Measurements from ENCODE around the gene AMER3.

AMER3 gene

DNA sequence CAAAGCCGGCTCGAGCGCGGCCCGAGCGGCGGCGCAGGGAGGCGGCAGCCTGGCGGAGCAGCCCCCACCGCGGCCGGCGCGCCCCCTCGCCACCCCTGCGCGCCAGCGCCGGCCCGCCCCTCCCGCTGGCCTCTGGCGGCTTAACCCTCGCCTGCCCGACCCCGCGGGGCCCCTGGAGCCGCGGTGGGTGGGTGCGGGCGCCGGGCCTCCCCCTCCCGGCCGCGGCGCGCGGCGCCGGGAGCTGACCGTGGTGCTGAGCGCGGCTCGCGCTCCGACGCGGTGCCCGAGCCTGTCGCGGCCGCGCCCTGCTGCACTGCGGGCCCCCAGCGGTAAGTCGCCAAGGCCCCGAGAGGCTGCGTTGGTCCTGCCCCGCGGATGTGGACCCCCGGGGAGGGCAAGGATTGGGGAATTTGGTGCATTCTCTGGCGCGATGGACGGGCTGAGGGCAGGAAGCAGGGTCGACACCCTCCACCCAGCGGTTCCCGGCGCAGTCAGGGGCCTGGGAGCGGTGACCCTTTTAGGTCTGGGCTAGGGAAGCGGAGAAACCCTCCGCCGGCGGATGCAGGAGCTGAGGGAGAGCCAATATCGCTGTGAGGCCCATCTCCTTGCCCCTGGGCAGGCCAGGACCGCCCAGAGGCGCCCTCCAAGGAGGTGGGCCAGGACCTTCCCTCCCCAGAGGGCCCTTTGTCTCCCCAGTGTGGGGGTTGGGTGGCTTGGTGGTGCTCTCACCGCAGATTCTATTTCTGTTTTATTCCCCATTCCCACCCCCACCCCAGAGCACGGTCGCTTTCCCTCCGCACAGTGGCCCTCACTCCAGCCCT, 923 bp downstream of the AMER3 start:
- DNase-seq = no peak

DNA sequence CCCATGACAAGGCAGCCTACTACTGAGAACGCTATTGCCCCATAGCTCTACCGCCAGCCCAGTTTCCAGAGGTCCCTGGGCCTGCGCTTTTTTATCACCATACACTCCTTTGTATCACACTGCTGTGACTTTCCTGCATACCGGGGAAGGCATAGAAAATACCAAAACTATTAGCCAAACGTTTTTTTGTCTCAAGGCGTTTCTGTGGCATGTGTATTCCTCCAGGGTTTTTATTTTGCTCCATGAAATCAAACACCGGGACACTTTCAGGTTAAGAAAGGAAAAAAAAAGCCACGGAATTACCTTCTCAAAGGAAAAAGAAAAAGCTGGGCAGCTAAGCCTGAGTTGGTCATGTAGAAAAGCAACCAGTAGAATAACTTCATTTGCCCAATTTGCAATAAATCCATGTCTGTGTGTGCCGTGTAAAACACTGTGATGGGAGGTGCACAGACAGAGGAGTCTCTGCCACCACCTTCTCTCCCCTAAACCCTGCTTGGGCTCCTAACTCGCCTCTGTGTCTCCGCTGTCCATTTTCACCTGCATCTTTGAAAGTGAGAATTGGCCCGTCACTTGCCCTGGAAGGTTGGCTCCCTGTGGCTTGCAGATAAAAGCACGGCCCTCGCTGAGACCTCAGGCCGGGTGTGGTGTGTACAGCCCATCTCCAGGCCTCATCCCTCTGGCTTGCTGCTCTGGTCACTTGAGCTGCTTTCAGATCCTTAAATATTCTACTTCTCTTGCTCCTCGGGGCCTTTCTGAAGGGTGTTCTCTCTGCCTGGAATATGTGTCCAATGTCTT, 1.7 kb downstream of the AMER3 start:
- DNase-seq = no peak

DNA sequence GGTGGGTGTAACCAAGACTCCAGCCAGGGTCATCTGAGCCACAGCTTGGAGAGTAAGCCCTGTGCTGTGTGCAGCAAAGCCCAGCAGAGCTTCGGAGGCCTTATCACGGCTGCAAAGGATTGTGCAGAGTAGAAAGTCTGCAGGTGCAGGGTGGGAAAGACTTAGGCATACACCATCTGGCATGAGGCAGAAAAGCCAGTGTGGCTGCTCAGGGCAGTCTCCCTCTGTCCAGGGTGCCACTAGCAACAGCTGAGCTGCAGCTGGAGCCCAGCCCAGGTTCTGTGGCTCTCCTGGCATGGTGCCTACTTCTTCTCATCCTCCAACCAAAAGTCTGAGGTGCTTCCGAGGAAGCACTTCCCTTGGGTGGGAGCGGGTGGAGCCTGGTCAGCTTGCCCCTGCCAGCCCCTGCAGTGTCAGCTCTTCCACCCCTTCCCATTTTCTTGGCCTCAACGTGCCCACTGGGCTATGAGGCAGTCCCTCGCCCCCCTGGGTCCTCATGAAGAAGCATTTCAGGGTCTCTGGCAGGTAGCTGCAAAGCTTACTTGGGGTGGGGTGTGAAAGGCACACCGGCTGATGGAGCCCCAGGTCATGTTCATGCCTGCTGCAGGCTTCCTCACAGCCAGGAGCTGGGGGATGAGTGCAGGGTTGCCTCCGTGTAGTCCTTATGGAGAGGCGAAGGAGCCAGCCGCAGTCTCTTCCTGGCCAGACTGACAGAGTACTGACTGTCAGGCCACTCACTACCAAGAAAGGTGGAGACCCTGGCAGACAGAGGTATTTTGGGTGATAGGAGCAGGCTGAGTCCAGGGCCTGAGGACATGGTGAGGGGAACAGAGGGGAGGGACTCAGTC, 4.8 kb downstream of the AMER3 start:
- no peak for DNase-seq

GRCh38 chr2:130760754-130761751, 5.7 kb downstream of the AMER3 start:
- DNase-seq = no peak

- no peak for DNase-seq
Observed at GRCh38 chr2:130762031-130762909, 6.9 kb downstream of the AMER3 start.

DNA sequence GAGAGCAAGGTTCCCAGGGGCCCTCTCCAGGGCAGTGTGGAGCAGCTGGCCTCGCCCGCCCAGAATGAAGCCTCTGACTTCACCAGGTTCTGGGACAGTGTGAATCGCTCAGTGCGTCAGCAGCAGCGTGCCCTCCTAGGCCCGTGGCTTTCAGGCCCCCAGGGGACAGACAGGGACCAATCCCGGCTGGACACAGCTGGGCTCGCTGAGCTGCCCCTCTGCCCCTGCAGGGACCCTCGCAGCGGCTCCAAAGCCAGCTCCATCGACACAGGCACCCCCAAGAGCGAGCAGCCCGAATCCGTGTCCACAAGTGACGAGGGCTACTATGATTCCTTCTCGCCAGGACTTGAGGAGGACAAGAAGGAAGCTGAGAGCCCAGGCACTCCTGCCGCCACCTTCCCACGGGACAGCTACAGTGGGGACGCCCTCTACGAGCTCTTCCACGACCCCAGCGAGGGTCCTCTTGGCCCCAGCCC, 7.6 kb downstream of the AMER3 start:
- no peak for DNase-seq

GRCh38 chr2:130763405-130763804, 8.1 kb downstream of the AMER3 start:
- DNase-seq = no peak

DNA sequence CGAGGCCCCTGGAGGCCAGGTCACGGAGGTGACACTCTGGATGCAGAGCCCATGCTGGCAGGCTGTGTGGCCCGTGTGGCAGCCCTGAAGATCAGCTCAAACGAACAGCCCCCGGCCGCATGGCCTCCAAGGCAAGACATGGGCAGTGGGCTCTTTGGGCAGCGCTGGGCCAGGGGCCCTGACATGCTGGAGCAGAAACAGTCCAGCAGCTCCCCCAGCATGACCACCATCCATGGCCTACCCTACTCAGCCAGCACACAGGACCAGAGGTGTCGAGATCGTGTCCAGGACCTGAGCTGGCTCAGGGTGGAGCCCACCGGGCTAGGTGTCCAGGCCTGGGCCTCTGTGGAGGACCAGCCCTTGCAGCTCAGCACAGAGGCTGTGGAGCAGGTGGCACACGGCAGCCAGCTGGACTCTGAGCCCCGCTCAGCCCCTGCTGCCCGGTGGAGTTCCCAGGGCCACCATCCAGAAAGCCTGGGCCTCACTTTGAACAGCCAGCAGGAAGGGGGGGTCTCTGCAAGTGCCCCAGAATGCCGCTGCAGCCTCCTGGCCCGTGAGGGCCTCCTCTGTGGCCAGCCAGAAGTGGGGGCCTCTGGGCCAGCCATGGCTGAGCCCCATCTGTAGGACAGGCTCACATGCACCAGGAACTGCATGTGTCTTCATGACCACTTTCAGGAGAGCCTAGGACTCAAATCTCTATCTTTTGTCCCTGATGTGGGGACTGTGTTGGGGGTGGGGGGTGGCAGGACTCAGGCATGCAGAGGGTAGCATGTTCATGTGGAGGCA, 8.9 kb downstream of the AMER3 start:
- no peak for DNase-seq

- DNase-seq = no peak
Observed at GRCh38 chr2:130764821-130765115, 9.4 kb downstream of the AMER3 start.

DNA sequence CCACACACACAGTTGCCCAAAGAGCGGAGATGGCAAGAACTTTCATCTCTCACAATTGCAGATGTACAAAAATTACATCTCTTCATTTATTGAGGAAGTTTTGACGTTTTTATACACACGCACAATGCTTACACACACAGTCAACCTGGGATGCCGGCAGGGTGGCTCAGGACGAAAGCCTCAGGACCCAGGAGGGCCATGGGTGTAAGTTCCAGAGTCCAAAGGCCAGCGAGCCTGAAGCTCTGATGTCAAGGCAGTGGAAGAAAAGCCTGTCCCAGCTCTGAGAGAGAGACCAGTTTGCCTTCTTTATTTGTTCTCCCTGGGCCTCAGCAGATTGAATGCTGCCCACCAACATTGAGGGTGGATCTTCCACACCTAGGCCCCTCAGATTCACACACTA, 10.1 kb downstream of the AMER3 start:
- DNase-seq = no peak

DNA sequence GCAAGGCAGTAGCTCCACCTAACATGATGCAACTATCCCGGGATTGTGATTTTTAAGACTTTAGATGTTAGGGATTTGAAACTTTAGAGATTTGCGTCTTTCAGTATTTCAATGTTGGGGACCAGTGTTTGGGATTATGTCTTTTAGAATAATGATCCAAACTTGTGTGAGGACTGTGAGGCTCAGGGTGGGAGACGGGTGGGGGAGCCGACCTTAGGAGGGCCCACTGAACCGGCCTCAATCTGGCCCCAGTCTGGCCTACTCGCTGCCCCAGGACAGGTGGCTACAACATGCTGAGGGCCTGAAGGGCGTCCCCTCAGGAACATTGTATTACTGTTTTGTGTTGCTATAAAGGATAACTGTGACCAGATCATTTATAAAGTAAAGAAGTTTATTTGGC, 10.7 kb downstream of the AMER3 start:
- DNase-seq = no peak

DNA sequence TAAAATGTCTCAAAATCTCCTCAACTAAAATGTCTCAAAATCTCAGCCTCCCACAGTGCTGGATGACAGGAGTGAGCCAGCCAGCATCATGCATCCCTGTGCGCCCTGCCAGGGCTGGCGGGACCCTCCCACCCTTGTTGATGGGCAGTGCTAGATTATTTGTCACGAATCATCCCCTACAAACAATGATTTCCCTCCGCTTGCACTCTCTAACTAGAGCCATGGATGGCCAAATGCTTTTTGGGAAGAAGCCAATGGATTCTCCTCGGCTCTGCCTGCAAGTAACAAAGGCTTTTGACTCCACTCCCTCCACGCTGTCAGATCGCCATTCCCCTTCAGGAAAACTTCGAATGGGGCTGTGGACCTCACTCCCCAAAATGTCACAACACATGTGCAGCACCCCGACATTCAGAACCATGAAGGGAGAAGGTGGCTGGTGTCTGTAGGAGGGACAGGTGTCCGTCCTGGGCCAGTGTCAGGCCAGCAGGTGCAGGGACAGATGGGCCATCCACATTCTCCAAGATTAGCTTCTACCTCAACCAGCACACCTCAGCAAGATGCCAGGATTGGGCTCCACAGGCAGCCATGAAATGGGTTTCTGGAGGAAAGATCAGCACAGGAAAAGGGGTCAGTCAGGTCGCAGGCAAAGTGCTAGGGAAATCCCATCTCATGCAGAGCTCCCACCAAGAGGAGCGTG, 11.5 kb downstream of the AMER3 start:
- DNase-seq = no peak

DNA sequence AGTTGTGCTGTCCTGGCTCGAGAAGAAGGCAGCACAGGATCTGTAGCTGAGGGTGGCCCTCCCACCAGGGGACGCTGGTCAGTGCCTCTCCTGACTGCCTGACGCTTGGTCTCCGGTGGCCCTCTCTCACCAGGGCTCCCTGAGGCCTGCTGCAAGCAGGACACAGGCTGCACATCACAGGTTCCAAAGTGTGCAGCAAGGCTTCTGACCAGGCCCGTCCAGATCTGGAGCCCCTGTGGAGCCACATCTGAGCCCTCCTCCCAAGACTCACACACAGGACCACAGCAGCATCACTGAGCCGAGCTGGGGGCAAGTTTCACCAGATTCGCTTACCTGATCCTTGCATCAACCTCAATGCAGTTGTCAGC, 12.1 kb downstream of the AMER3 start:
- no peak for DNase-seq

- DNase-seq = no peak
Observed at GRCh38 chr2:130768191-130768855, 13.0 kb downstream of the AMER3 start.

DNA sequence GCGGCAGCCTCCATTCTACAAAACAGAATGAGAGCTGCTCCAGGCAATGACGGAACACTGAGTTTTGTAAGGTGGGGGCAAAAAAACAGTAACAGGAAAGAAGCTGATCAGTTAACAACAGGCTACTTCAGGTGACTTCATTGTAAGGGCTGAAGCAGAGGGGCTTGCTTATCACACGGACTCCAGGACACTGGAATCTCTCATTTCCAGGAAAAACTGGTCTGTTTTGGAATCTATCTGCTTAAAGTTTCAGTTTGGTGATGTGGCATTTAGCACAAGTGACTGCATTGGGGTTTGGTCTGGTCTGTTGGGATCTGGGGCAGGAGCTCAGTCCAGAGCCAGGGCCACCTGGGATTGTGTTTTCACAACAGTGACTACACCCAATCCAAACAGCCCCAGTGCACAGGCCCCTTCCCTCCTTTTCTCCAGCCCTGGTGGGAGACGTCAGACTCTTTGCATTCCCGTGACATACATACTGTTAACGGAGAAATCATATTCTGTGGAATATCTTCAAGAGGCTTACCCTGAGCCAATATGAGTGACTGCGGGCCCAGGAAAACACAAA, 14.1 kb downstream of the AMER3 start:
- DNase-seq = no peak

DNA sequence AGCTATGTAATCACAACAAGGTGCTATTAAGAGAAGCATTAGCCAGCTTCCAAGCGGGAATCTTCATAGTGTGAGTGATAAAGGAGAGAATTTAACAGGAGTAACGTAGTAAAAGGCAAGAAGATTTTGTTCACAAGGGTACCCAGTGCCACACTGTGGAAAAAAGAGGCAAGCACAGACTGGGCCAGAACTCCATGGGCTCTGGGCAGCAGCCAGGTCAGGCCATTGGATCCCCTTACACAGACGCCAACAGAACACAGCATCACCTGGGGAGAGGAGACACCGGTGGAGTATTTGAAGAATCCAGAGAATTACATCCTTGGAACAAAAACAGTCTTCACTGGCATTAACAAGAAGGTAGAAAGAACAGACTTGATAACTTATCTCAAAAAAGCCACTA, 21.2 kb downstream of the AMER3 start:
- no peak for DNase-seq

DNA sequence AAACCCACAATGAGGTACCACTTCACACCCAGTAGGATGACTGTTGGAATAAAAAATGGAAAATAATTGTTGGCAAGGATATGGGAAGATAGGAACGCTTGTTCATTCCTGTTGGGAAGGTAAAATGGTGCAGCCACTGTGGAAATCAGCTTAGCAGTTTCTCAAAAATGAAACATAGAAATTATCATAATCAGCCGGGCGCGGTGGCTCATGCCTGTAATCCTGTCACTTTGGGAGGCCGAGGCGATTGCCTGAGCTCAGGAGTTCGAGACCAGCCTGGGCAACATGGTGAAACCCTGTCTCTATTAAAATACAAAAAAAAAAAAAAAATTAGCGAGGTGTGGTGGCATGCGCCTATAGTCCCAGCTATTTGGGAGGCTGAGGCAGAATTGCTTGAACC, 23.4 kb downstream of the AMER3 start:
- no peak for DNase-seq

GRCh38 chr2:130785466-130786055, 30.2 kb downstream of the AMER3 start:
- no peak for DNase-seq

All from activated CD4-positive, alpha-beta T cell treated with anti-CD3 and anti-CD28 coated beads, Interleukin-2, amount 50 U/mL, for 1 hour (primary cell).